SIG-M5 treated with dmso at 0.1 percent for 504 hours (cell line): ENCODE results near the gene ONECUT1.

ENCODE experiments used
- DNase-seq: peaks from one replicate; lab custom pipeline; 2025; ENCODE audit not compliant: unreplicated experiment; lab: John Stamatoyannopoulos, UW

Gene ONECUT1

GRCh38 chr15:52783929-52784798, 6.0 kb downstream of the ONECUT1 start:
- no peak for DNase-seq

- no peak for DNase-seq
These were observed 6.8 kb downstream of the ONECUT1 start for GRCh38 chr15:52783191-52783829.

GRCh38 chr15:52782514-52782913, 7.6 kb downstream of the ONECUT1 start:
- DNase-seq: no peak

- peak; percentile 84 for DNase-seq
These were observed 9.8 kb downstream of the ONECUT1 start for GRCh38 chr15:52780172-52780980.

- DNase-seq: no peak
These were observed 11.7 kb downstream of the ONECUT1 start for GRCh38 chr15:52778457-52778856.

GRCh38 chr15:52772766-52773165, 17.4 kb downstream of the ONECUT1 start:
- DNase-seq: no peak

GRCh38 chr15:52765785-52766184, 24.4 kb downstream of the ONECUT1 start:
- DNase-seq: peak; percentile 26

GRCh38 chr15:52764731-52765130, 25.4 kb downstream of the ONECUT1 start:
- DNase-seq: no peak

- no peak for DNase-seq
These were observed 27.5 kb downstream of the ONECUT1 start for GRCh38 chr15:52762621-52763020.

- no peak for DNase-seq
These were observed 29.6 kb downstream of the ONECUT1 start for GRCh38 chr15:52760562-52760961.

GRCh38 chr15:52759969-52760368, 30.2 kb downstream of the ONECUT1 start:
- no peak for DNase-seq

GRCh38 chr15:52757496-52757895, 32.6 kb downstream of the ONECUT1 start:
- no peak for DNase-seq

- DNase-seq: no peak
These were observed 38.6 kb downstream of the ONECUT1 start for GRCh38 chr15:52751522-52751921.

GRCh38 chr15:52749258-52749657, 40.9 kb downstream of the ONECUT1 start:
- peak; percentile 51 for DNase-seq

- DNase-seq: no peak
These were observed 43.9 kb downstream of the ONECUT1 start for GRCh38 chr15:52746162-52746757.

GRCh38 chr15:52745326-52746161, 44.6 kb downstream of the ONECUT1 start:
- no peak for DNase-seq

GRCh38 chr15:52738311-52738710, 51.8 kb downstream of the ONECUT1 start:
- DNase-seq: no peak

GRCh38 chr15:52737720-52738119, 52.4 kb downstream of the ONECUT1 start:
- DNase-seq: no peak

GRCh38 chr15:52735231-52736089, 54.7 kb downstream of the ONECUT1 start:
- DNase-seq: peak; percentile 77
